ENCODE results near the gene FYN. TPM values are rescaled to one million over a fixed set of nuclear protein-coding genes. Genes with fewer than 3 reads are reported as not detected.

FYN gene
- total RNA-seq, 4 donors from 2014 or later: 16.3 to 288 (median 52.2) TPM

- in situ Hi-C loops (cut with MboI; ENCODE audit: low pct_ligation_motif_present in 1 of 4, low pct_unique_long_range_greater_than_20kb in 1 of 4, low sequenced_read_pairs in 3 of 4): loop anchor here in 1 of 4 donors (25.0 kb wide), 1 partner anchor 430 kb away; no protein-coding TSS in a partner anchor
- 94 to 100% methylated on average over 1 to 7 of the region's 7 CpGs for WGBS, 2 donors (ENCODE audit: low coverage in 1 of 2)
Measured at GRCh38 chr6:111732390-111732789, 140.9 kb downstream of the FYN start.

GRCh38 chr6:111731456-111732195 is 141.6 kb downstream of the FYN start:
- no peak overlapping the region for H3K4me3 ChIP-seq
- H3K27me3 ChIP-seq: no peaks in the 10 kb centered on the region
- H3K4me1 ChIP-seq: peaks cover 0 to 18% (median 5%) of the 10 kb centered on the region in 4 donors
- intact Hi-C loops (cut with DNase I; ENCODE audit: low total_unique reads) (no loop called here), in situ Hi-C loops (cut with MboI; ENCODE audit: low pct_ligation_motif_present in 1 of 4, low pct_unique_long_range_greater_than_20kb in 1 of 4, low sequenced_read_pairs in 3 of 4) (loop anchor here in 1 of 4 donors (25.0 kb wide), 1 partner anchor 431 kb away; no protein-coding TSS in a partner anchor)
- TF ChIP-seq CTCF (IDR thresholded peaks at IDR 0.05): no peak
- TF ChIP-seq POLR2AphosphoS5 (IDR thresholded peaks at IDR 0.05): no peak
- TF ChIP-seq EP300 (IDR thresholded peaks at IDR 0.05; ENCODE audit: low read depth): no peak
- no peak for TF ChIP-seq POLR2A (IDR thresholded peaks at IDR 0.05)
- WGBS, 2 donors (ENCODE audit: low coverage in 1 of 2): 68 to 74% methylated on average over 5 to 6 of the region's 6 CpGs
- H3K36me3 ChIP-seq: no peaks in the 10 kb centered on the region
- no peak overlapping the region for H3K27ac ChIP-seq
- DNase-seq: no peak
- no peaks in the 10 kb centered on the region for H3K9me3 ChIP-seq

More at GRCh38 chr6:111732390-111732789, 140.9 kb downstream of the FYN start:
- no peak overlapping the region for H3K4me3 ChIP-seq
- no peaks in the 10 kb centered on the region for H3K27me3 ChIP-seq
- peaks cover 0 to 25% (median 7%) of the 10 kb centered on the region in 4 donors for H3K4me1 ChIP-seq
- intact Hi-C loops (cut with DNase I; ENCODE audit: low total_unique reads): no loop called here
- TF ChIP-seq POLR2A (IDR thresholded peaks at IDR 0.05) (no peak), EP300 (IDR thresholded peaks at IDR 0.05; ENCODE audit: low read depth) (no peak), POLR2AphosphoS5 (IDR thresholded peaks at IDR 0.05) (no peak), CTCF (IDR thresholded peaks at IDR 0.05) (no peak)
- no peak overlapping the region for H3K27ac ChIP-seq
- no peaks in the 10 kb centered on the region for H3K36me3 ChIP-seq
- no peaks in the 10 kb centered on the region for H3K9me3 ChIP-seq
- DNase-seq: no peak

DNA sequence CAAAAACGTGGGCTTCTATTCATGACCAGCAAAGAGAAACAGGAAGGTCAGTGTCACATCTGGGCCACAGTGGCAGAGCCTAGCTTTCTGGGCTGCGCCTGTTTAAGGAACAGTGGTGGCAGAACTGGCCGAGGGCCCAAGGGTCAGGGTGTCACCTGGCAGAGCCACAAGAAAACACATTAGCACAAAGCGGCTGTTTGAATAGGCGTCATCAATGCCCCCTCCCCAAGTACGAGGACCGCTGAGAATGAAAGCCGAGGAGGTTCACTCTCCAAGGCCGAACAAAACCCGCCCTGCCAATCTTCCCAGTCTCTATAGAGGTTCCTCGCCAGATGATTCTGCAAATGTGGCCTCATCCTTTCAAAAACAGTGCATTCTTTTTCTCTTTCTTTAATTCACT is 142.4 kb downstream of the FYN start:
- Histone ChIP-seq H3K4me1 (peaks cover 0 to 12% (median 3%) of the 10 kb centered on the region in 4 donors), H3K9me3 (no peaks in the 10 kb centered on the region), H3K27me3 (no peaks in the 10 kb centered on the region), H3K36me3 (no peaks in the 10 kb centered on the region), H3K27ac (no peak overlapping the region), H3K4me3 (no peak overlapping the region)
- intact Hi-C loops (cut with DNase I; ENCODE audit: low total_unique reads): no loop called here
- no peak for DNase-seq
- TF ChIP-seq POLR2AphosphoS5 (IDR thresholded peaks at IDR 0.05) (no peak), CTCF (IDR thresholded peaks at IDR 0.05) (no peak), EP300 (IDR thresholded peaks at IDR 0.05; ENCODE audit: low read depth) (no peak), POLR2A (IDR thresholded peaks at IDR 0.05) (no peak)
- 76 to 80% methylated on average over 9 to 11 of the region's 11 CpGs for WGBS, 2 donors (ENCODE audit: low coverage in 1 of 2)
- in situ Hi-C loops (cut with MboI; ENCODE audit: low pct_ligation_motif_present in 1 of 4, low pct_unique_long_range_greater_than_20kb in 1 of 4, low sequenced_read_pairs in 3 of 4): loop anchor here in 1 of 4 donors (25.0 kb wide), 1 partner anchor 431 kb away; no protein-coding TSS in a partner anchor

DNA sequence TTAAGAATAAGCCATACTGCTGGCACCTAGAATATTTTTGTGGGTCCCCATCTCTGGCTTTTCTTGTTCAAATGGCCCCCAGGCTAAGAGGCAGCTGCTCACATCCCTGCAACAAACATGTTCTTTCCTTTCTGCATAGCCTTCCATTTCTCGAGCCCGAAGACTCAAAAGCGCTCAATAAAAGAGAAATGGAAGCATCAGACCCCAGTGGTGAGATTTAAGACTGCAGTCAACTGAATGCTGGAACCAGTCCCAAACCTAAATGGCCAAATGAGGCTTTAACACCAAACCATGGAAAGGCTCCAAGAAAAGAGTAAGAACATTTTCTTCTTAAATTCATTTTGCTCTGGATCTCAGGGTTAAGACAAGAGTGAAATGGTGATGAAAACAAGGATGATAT is 145.4 kb downstream of the FYN start:
- H3K4me1 ChIP-seq: peaks cover 0 to 20% (median 6%) of the 10 kb centered on the region in 4 donors
- in situ Hi-C loops (cut with MboI; ENCODE audit: low pct_ligation_motif_present in 1 of 4, low pct_unique_long_range_greater_than_20kb in 1 of 4, low sequenced_read_pairs in 3 of 4): loop anchor here in 1 of 4 donors (25.0 kb wide), 1 partner anchor 434 kb away; no protein-coding TSS in a partner anchor
- no peaks in the 10 kb centered on the region for H3K9me3 ChIP-seq
- intact Hi-C loops (cut with DNase I; ENCODE audit: low total_unique reads): no loop called here
- no peak overlapping the region for H3K27ac ChIP-seq
- TF ChIP-seq EP300 (IDR thresholded peaks at IDR 0.05; ENCODE audit: low read depth) (no peak), POLR2A (IDR thresholded peaks at IDR 0.05) (no peak), CTCF (IDR thresholded peaks at IDR 0.05) (peak in 4 of 5 experiments; percentile 13 to 27 (median 17)), POLR2AphosphoS5 (IDR thresholded peaks at IDR 0.05) (no peak)
- H3K27me3 ChIP-seq: no peaks in the 10 kb centered on the region
- H3K36me3 ChIP-seq: no peaks in the 10 kb centered on the region
- WGBS, 2 donors (ENCODE audit: low coverage in 1 of 2): 82 to 93% methylated on average over 3 of the region's 3 CpGs
- DNase-seq: no peak
- no peak overlapping the region for H3K4me3 ChIP-seq

All from transverse colon (tissue), 4 donors.